Measurements from ENCODE around the gene RBM11.
A peak's percentile ranks its signal among the peaks of the same experiment; 100 is the strongest.

RBM11 gene

GRCh38 chr21:14271641-14272040, 55.7 kb downstream of the RBM11 start:
- no peak for DNase-seq

GRCh38 chr21:14273736-14274538, 58.0 kb downstream of the RBM11 start:
- DNase-seq: peak; percentile 43

GRCh38 chr21:14275702-14276205, 59.8 kb downstream of the RBM11 start:
- no peak for DNase-seq
